ENCODE measurements around the gene PABPN1L.

Gene PABPN1L

GRCh38 chr16:88835818-88836217, 30.6 kb downstream of the PABPN1L start:
- H3K4me3 ChIP-seq (ENCODE audit: control insufficient read depth in 1 of 7, extremely low read depth in 1 of 7, insufficient read depth in 4 of 7, low read depth in 2 of 7, low read length in 6 of 7) = no peak overlapping the region
- H3K36me3 ChIP-seq (ENCODE audit: control insufficient read depth in 4 of 4, insufficient read depth in 4 of 4, low read length in 3 of 4) = peaks cover 0 to 21% (median 13%) of the 10 kb centered on the region in 4 experiments
- CTCF ChIA-PET = no interaction called here
- no peak for DNase-seq
- POLR2A ChIA-PET = no interaction called here
- no peaks in the 10 kb centered on the region for H3K9me3 ChIP-seq (ENCODE audit: control extremely low read depth in 1 of 5, control insufficient read depth in 4 of 5, insufficient read depth in 2 of 5, low read depth in 1 of 5, low read length in 4 of 5)
- WGBS (ENCODE audit: insufficient coverage) = 98% methylated on average over 27 of the region's 33 CpGs
- no peak overlapping the region for H3K27ac ChIP-seq (ENCODE audit: insufficient read depth in 1 of 2, low read depth in 1 of 2, low read length in 2 of 2, poor library complexity in 1 of 2, severe bottlenecking in 2 of 2)
- no peaks in the 10 kb centered on the region for H3K4me1 ChIP-seq (ENCODE audit: control extremely low read depth in 1 of 4, control insufficient read depth in 4 of 4, insufficient read depth in 4 of 4, low read length in 3 of 4)
- H3K27me3 ChIP-seq (replicated peaks in 2 of 5; ENCODE audit: control insufficient read depth in 4 of 5, insufficient read depth in 5 of 5, low read length in 4 of 5) = no peaks in the 10 kb centered on the region

- Histone ChIP-seq H3K27me3 (replicated peaks in 2 of 5; ENCODE audit: control insufficient read depth in 4 of 5, insufficient read depth in 5 of 5, low read length in 4 of 5) (no peaks in the 10 kb centered on the region), H3K36me3 (ENCODE audit: control insufficient read depth in 4 of 4, insufficient read depth in 4 of 4, low read length in 3 of 4) (peaks cover 0 to 19% (median 11%) of the 10 kb centered on the region in 4 experiments), H3K27ac (ENCODE audit: insufficient read depth in 1 of 2, low read depth in 1 of 2, low read length in 2 of 2, poor library complexity in 1 of 2, severe bottlenecking in 2 of 2) (no peak overlapping the region), H3K4me1 (ENCODE audit: control extremely low read depth in 1 of 4, control insufficient read depth in 4 of 4, insufficient read depth in 4 of 4, low read length in 3 of 4) (no peaks in the 10 kb centered on the region), H3K4me3 (ENCODE audit: control insufficient read depth in 1 of 7, extremely low read depth in 1 of 7, insufficient read depth in 4 of 7, low read depth in 2 of 7, low read length in 6 of 7) (no peak overlapping the region), H3K9me3 (ENCODE audit: control extremely low read depth in 1 of 5, control insufficient read depth in 4 of 5, insufficient read depth in 2 of 5, low read depth in 1 of 5, low read length in 4 of 5) (no peaks in the 10 kb centered on the region)
- ChIA-PET CTCF (no interaction called here), POLR2A (no interaction called here)
- 98% methylated on average over 10 of the region's 11 CpGs for WGBS (ENCODE audit: insufficient coverage)
- no peak for DNase-seq
Observed at GRCh38 chr16:88835383-88835782, 31.1 kb downstream of the PABPN1L start.

GRCh38 chr16:88834670-88835069, 31.8 kb downstream of the PABPN1L start:
- Histone ChIP-seq H3K36me3 (ENCODE audit: control insufficient read depth in 4 of 4, insufficient read depth in 4 of 4, low read length in 3 of 4) (peaks cover 0 to 12% (median 6%) of the 10 kb centered on the region in 4 experiments), H3K27me3 (replicated peaks in 2 of 5; ENCODE audit: control insufficient read depth in 4 of 5, insufficient read depth in 5 of 5, low read length in 4 of 5) (no peaks in the 10 kb centered on the region), H3K9me3 (ENCODE audit: control extremely low read depth in 1 of 5, control insufficient read depth in 4 of 5, insufficient read depth in 2 of 5, low read depth in 1 of 5, low read length in 4 of 5) (no peaks in the 10 kb centered on the region), H3K27ac (ENCODE audit: insufficient read depth in 1 of 2, low read depth in 1 of 2, low read length in 2 of 2, poor library complexity in 1 of 2, severe bottlenecking in 2 of 2) (no peak overlapping the region), H3K4me1 (ENCODE audit: control extremely low read depth in 1 of 4, control insufficient read depth in 4 of 4, insufficient read depth in 4 of 4, low read length in 3 of 4) (no peaks in the 10 kb centered on the region), H3K4me3 (ENCODE audit: control insufficient read depth in 1 of 7, extremely low read depth in 1 of 7, insufficient read depth in 4 of 7, low read depth in 2 of 7, low read length in 6 of 7) (no peak overlapping the region)
- no peak for DNase-seq
- 100% methylated on average over 7 of the region's 13 CpGs for whole genome bisulfite sequencing (ENCODE audit: insufficient coverage)
- POLR2A ChIA-PET = interaction anchor here (0.6 kb wide), 1 partner anchor 52 kb away, joined by 7 read pairs; no protein-coding TSS in a partner anchor
- CTCF ChIA-PET = no interaction called here

GRCh38 chr16:88833086-88833485, 33.4 kb downstream of the PABPN1L start:
- ChIA-PET CTCF (interaction anchor here (0.6 to 1.0 kb wide), 2 partner anchors 25 to 95 kb away, joined by 3 read pairs; no protein-coding TSS in a partner anchor), POLR2A (no interaction called here)
- Histone ChIP-seq H3K4me3 (ENCODE audit: control insufficient read depth in 1 of 7, extremely low read depth in 1 of 7, insufficient read depth in 4 of 7, low read depth in 2 of 7, low read length in 6 of 7) (no peak overlapping the region), H3K27ac (ENCODE audit: insufficient read depth in 1 of 2, low read depth in 1 of 2, low read length in 2 of 2, poor library complexity in 1 of 2, severe bottlenecking in 2 of 2) (no peak overlapping the region), H3K9me3 (ENCODE audit: control extremely low read depth in 1 of 5, control insufficient read depth in 4 of 5, insufficient read depth in 2 of 5, low read depth in 1 of 5, low read length in 4 of 5) (no peaks in the 10 kb centered on the region), H3K4me1 (ENCODE audit: control extremely low read depth in 1 of 4, control insufficient read depth in 4 of 4, insufficient read depth in 4 of 4, low read length in 3 of 4) (no peaks in the 10 kb centered on the region), H3K36me3 (ENCODE audit: control insufficient read depth in 4 of 4, insufficient read depth in 4 of 4, low read length in 3 of 4) (peaks cover 0 to 11% (median 2%) of the 10 kb centered on the region in 4 experiments), H3K27me3 (replicated peaks in 2 of 5; ENCODE audit: control insufficient read depth in 4 of 5, insufficient read depth in 5 of 5, low read length in 4 of 5) (no peaks in the 10 kb centered on the region)
- 98% methylated on average over 10 of the region's 13 CpGs for WGBS (ENCODE audit: insufficient coverage)
- DNase-seq = no peak

GRCh38 chr16:88831838-88832237, 34.6 kb downstream of the PABPN1L start:
- H3K27ac ChIP-seq (ENCODE audit: insufficient read depth in 1 of 2, low read depth in 1 of 2, low read length in 2 of 2, poor library complexity in 1 of 2, severe bottlenecking in 2 of 2) = no peak overlapping the region
- CTCF ChIA-PET = no interaction called here
- H3K9me3 ChIP-seq (ENCODE audit: control extremely low read depth in 1 of 5, control insufficient read depth in 4 of 5, insufficient read depth in 2 of 5, low read depth in 1 of 5, low read length in 4 of 5) = no peaks in the 10 kb centered on the region
- H3K27me3 ChIP-seq (replicated peaks in 2 of 5; ENCODE audit: control insufficient read depth in 4 of 5, insufficient read depth in 5 of 5, low read length in 4 of 5) = no peaks in the 10 kb centered on the region
- no peak for DNase-seq
- peaks cover 0 to 8% (median 2%) of the 10 kb centered on the region in 4 experiments for H3K36me3 ChIP-seq (ENCODE audit: control insufficient read depth in 4 of 4, insufficient read depth in 4 of 4, low read length in 3 of 4)
- 97% methylated on average over 12 of the region's 13 CpGs for WGBS (ENCODE audit: insufficient coverage)
- POLR2A ChIA-PET = no interaction called here
- H3K4me3 ChIP-seq (ENCODE audit: control insufficient read depth in 1 of 7, extremely low read depth in 1 of 7, insufficient read depth in 4 of 7, low read depth in 2 of 7, low read length in 6 of 7) = no peak overlapping the region
- H3K4me1 ChIP-seq (ENCODE audit: control extremely low read depth in 1 of 4, control insufficient read depth in 4 of 4, insufficient read depth in 4 of 4, low read length in 3 of 4) = no peaks in the 10 kb centered on the region

- H3K27ac ChIP-seq (ENCODE audit: insufficient read depth in 1 of 2, low read depth in 1 of 2, low read length in 2 of 2, poor library complexity in 1 of 2, severe bottlenecking in 2 of 2) = no peak overlapping the region
- H3K9me3 ChIP-seq (ENCODE audit: control extremely low read depth in 1 of 5, control insufficient read depth in 4 of 5, insufficient read depth in 2 of 5, low read depth in 1 of 5, low read length in 4 of 5) = no peaks in the 10 kb centered on the region
- WGBS (ENCODE audit: insufficient coverage) = 96% methylated on average over 9 of the region's 14 CpGs
- H3K4me3 ChIP-seq (ENCODE audit: control insufficient read depth in 1 of 7, extremely low read depth in 1 of 7, insufficient read depth in 4 of 7, low read depth in 2 of 7, low read length in 6 of 7) = no peak overlapping the region
- peaks cover 0 to 11% (median 2%) of the 10 kb centered on the region in 4 experiments for H3K36me3 ChIP-seq (ENCODE audit: control insufficient read depth in 4 of 4, insufficient read depth in 4 of 4, low read length in 3 of 4)
- DNase-seq = no peak
- CTCF ChIA-PET = no interaction called here
- POLR2A ChIA-PET = no interaction called here
- H3K4me1 ChIP-seq (ENCODE audit: control extremely low read depth in 1 of 4, control insufficient read depth in 4 of 4, insufficient read depth in 4 of 4, low read length in 3 of 4) = no peaks in the 10 kb centered on the region
- no peaks in the 10 kb centered on the region for H3K27me3 ChIP-seq (replicated peaks in 2 of 5; ENCODE audit: control insufficient read depth in 4 of 5, insufficient read depth in 5 of 5, low read length in 4 of 5)
Observed at GRCh38 chr16:88830783-88831182, 35.7 kb downstream of the PABPN1L start.

GRCh38 chr16:88830258-88830657, 36.2 kb downstream of the PABPN1L start:
- no peaks in the 10 kb centered on the region for H3K9me3 ChIP-seq (ENCODE audit: control extremely low read depth in 1 of 5, control insufficient read depth in 4 of 5, insufficient read depth in 2 of 5, low read depth in 1 of 5, low read length in 4 of 5)
- H3K27me3 ChIP-seq (replicated peaks in 2 of 5; ENCODE audit: control insufficient read depth in 4 of 5, insufficient read depth in 5 of 5, low read length in 4 of 5) = no peaks in the 10 kb centered on the region
- H3K4me1 ChIP-seq (ENCODE audit: control extremely low read depth in 1 of 4, control insufficient read depth in 4 of 4, insufficient read depth in 4 of 4, low read length in 3 of 4) = no peaks in the 10 kb centered on the region
- POLR2A ChIA-PET = interaction anchor here (0.6 kb wide), 1 partner anchor 112 kb away, joined by 3 read pairs; no protein-coding TSS in a partner anchor
- no peak overlapping the region for H3K27ac ChIP-seq (ENCODE audit: insufficient read depth in 1 of 2, low read depth in 1 of 2, low read length in 2 of 2, poor library complexity in 1 of 2, severe bottlenecking in 2 of 2)
- 96% methylated on average over 11 of the region's 11 CpGs for WGBS (ENCODE audit: insufficient coverage)
- CTCF ChIA-PET = no interaction called here
- H3K4me3 ChIP-seq (ENCODE audit: control insufficient read depth in 1 of 7, extremely low read depth in 1 of 7, insufficient read depth in 4 of 7, low read depth in 2 of 7, low read length in 6 of 7) = no peak overlapping the region
- DNase-seq = no peak
- peaks cover 0 to 11% (median 2%) of the 10 kb centered on the region in 4 experiments for H3K36me3 ChIP-seq (ENCODE audit: control insufficient read depth in 4 of 4, insufficient read depth in 4 of 4, low read length in 3 of 4)
